ENCODE results near the gene EPPIN.
"Not testable (repeated sequence)": the region's sequence is repeated elsewhere in the genome, so short reads cannot be mapped to it uniquely, and the experiment has no call there.

The EPPIN gene

DNA sequence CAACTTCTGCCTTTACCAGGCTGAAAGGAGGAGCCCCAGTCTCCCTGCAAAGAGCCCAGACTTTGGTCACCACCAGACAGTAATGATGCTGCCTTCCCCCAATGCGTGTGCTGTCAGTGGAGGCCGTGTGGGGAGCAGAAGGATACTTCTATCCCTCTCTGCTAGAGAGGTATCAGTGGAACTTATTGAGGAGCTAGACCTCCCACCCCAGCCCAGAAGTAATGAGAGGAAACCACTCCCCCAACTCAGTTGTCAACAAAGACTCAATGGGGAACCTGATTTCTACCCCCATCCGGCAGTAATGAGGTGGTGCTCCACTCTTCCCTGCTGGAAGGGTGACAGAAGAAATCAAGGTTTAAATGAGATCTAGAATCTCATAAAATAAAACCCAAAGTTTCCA lies 36.3 kb upstream of the EPPIN start:
- H3K4me3 ChIP-seq (ENCODE audit: low read length) = no peak overlapping the region
- DNase-seq (ENCODE audit: low read depth) = no peak
- TF ChIP-seq, protein P1, sequence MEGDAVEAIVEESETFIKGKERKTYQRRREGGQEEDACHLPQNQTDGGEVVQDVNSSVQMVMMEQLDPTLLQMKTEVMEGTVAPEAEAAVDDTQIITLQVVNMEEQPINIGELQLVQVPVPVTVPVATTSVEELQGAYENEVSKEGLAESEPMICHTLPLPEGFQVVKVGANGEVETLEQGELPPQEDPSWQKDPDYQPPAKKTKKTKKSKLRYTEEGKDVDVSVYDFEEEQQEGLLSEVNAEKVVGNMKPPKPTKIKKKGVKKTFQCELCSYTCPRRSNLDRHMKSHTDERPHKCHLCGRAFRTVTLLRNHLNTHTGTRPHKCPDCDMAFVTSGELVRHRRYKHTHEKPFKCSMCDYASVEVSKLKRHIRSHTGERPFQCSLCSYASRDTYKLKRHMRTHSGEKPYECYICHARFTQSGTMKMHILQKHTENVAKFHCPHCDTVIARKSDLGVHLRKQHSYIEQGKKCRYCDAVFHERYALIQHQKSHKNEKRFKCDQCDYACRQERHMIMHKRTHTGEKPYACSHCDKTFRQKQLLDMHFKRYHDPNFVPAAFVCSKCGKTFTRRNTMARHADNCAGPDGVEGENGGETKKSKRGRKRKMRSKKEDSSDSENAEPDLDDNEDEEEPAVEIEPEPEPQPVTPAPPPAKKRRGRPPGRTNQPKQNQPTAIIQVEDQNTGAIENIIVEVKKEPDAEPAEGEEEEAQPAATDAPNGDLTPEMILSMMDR (conservative IDR thresholded peaks at IDR 0.05; ENCODE audit: low read depth, low read length) = no peak

DNA sequence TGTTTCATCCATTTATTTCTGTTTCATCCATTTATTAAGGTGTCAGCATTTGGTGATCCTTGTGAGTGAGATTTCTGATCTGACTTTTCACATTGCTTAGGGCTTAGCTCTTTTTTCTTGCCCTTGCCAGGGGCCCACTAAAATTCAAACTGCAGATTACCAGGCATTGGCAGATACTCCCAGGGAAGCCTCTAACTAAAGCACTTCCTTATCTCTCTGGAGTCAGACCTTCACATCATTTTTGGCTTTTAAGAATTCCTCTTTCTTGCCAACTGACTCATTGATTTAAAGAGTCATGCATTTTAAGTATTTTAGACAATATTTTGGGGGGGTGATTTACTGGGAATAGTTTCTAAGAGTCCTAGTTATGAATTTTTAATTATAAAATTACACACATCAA lies 34.5 kb upstream of the EPPIN start:
- TF ChIP-seq, protein P1 (conservative IDR thresholded peaks at IDR 0.05; ENCODE audit: low read depth, low read length) = no peak
- DNase-seq (ENCODE audit: low read depth) = no peak
- no peak overlapping the region for H3K4me3 ChIP-seq (ENCODE audit: low read length)

DNA sequence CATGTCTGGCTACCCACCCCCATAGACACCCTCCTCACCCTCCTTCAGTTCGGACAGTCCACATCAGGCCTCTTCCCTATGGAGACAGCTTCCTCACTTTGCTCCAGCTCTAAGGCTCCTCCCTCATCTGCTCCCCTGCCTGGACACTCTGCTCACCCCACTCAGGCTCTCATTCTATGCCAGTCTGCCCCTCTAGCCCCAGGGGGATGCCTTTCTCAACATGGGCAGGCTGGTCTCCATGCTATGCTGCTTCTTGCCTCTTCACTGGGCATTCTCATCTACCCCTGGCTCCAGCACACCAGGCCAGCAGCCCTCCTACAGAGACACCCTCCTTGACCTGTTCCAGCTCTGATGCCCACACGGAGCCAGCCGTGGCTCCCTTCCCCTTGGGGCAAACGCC lies 32.0 kb upstream of the EPPIN start, which contains the start of gene WFDC8:
WFDC8 (minus strand) TSS at position 101 of the 400 bp plus-strand sequence; CDS start at position 64, 37 bp downstream.
- H3K4me3 ChIP-seq (ENCODE audit: low read length) = no peak within 1 kb of the TSS
- TF ChIP-seq, protein P1 (conservative IDR thresholded peaks at IDR 0.05; ENCODE audit: low read depth, low read length) = no peak
- DNase-seq (ENCODE audit: low read depth) = no peak

DNA sequence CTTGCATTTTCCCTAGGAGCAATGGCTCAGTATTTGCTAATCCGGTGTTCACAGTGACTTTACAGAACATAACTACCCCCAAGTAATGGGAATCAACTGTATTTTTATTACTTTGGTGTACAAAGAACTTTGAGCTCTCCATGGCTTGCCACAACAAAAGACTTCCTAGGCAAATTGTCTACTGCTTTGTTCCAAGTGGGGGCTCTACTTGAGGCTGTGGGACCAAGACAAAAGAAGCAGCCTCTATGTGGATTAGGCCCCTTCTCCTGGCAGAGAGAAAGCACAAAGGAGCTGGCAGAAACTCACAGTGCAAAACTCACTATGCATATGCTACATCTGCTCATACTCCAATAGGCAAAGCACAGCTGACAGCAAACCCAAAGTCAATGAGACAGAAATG lies 31.0 kb upstream of the EPPIN start:
- TF ChIP-seq, protein P1 (conservative IDR thresholded peaks at IDR 0.05; ENCODE audit: low read depth, low read length) = no peak
- no peak for DNase-seq (ENCODE audit: low read depth)
- H3K4me3 ChIP-seq (ENCODE audit: low read length) = no peak overlapping the region

DNA sequence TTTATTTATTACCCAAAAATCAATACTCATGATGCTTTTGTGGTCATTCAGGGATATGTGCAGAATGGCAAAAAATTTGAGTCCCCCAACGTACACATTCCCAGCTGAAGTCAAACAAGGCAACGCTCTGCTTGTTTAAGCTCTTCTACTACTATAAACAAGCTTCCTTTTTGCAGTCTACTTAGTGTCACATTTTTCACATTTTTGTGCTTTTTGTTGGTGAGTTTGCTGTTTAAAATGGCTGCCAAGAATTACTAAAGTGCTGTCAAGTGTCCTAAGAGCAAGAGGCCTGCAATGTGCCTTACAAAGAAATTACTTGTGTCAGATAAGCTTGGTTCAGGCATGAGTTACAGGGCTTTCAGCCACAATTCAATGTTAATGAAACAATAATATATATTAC lies 29.8 kb upstream of the EPPIN start:
- no peak for DNase-seq (ENCODE audit: low read depth)
- TF ChIP-seq, protein P1 (conservative IDR thresholded peaks at IDR 0.05; ENCODE audit: low read depth, low read length) = no peak
- no peak overlapping the region for H3K4me3 ChIP-seq (ENCODE audit: low read length)

GRCh38 chr20:45575931-45576330 lies 28.7 kb upstream of the EPPIN start:
- TF ChIP-seq, protein P1 (conservative IDR thresholded peaks at IDR 0.05; ENCODE audit: low read depth, low read length) = no peak
- no peak overlapping the region for H3K4me3 ChIP-seq (ENCODE audit: low read length)
- DNase-seq (ENCODE audit: low read depth) = no peak

GRCh38 chr20:45569650-45570049 lies 22.4 kb upstream of the EPPIN start:
- not testable (repeated sequence) for H3K4me3 ChIP-seq (ENCODE audit: low read length); DNase-seq (ENCODE audit: low read depth)

DNA sequence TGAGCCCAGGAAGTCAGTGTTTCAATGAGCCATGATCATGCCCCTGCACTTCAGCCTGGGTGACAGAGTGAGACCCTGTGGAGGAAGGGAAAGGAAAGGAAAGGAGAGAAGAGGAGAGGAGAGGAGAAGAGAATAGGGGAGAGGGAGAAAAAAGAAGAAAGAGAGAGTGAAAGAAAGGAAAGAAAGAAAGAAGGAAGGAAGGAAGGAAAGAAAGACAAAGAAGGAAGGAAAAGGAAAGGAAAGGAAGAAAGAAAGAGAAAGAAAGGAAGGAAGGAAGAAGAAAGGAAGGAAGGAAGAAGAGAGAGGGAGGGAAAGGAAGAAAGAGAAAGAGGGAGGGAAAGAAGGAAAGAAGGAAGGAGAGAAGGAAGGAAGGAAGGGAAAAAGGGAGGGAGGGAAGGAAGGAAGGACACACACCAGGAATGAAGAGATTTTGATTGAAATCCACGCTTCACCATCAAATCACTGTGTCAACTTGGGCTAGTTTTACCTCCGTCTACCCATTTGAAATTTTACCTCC lies 17.6 kb upstream of the EPPIN start:
- no peak for DNase-seq (ENCODE audit: low read depth)
- TF ChIP-seq, protein P1 (conservative IDR thresholded peaks at IDR 0.05; ENCODE audit: low read depth, low read length) = no peak
- H3K4me3 ChIP-seq (ENCODE audit: low read length) = no peak overlapping the region
